NCI-H345 (cell line): Measurements from ENCODE around the gene GASK1B.

Experiments
- DNase-seq: peaks from one replicate; lab custom pipeline; 2025; lab: John Stamatoyannopoulos, UW

GASK1B gene

GRCh38 chr4:158186815-158187214 lies 14.0 kb upstream of the GASK1B start:
- no peak for DNase-seq

GRCh38 chr4:158182736-158183135 lies 9.9 kb upstream of the GASK1B start:
- DNase-seq = no peak

- no peak for DNase-seq
These were observed 9.1 kb upstream of the GASK1B start for GRCh38 chr4:158181906-158182305.

GRCh38 chr4:158179465-158179864 lies 6.6 kb upstream of the GASK1B start:
- no peak for DNase-seq

GRCh38 chr4:158176776-158177175 lies 4.0 kb upstream of the GASK1B start:
- DNase-seq = no peak

GRCh38 chr4:158176108-158176507 lies 3.3 kb upstream of the GASK1B start:
- no peak for DNase-seq

GRCh38 chr4:158170691-158171561 lies 1.9 kb downstream of the GASK1B start:
- no peak for DNase-seq

GRCh38 chr4:158169931-158170690 lies 2.7 kb downstream of the GASK1B start:
- no peak for DNase-seq

GRCh38 chr4:158169506-158169905 lies 3.3 kb downstream of the GASK1B start:
- DNase-seq = no peak

GRCh38 chr4:158168606-158169005 lies 4.2 kb downstream of the GASK1B start:
- DNase-seq = no peak

- no peak for DNase-seq
These were observed 6.1 kb downstream of the GASK1B start for GRCh38 chr4:158166701-158167100.

GRCh38 chr4:158164768-158165213 lies 8.0 kb downstream of the GASK1B start:
- DNase-seq = no peak

GRCh38 chr4:158163941-158164767 lies 8.7 kb downstream of the GASK1B start:
- no peak for DNase-seq

- no peak for DNase-seq
These were observed 10.2 kb downstream of the GASK1B start for GRCh38 chr4:158162631-158163030.

- DNase-seq = no peak
These were observed 11.1 kb downstream of the GASK1B start for GRCh38 chr4:158161551-158162354.

GRCh38 chr4:158159718-158160094 lies 13.1 kb downstream of the GASK1B start:
- no peak for DNase-seq

GRCh38 chr4:158159054-158159717 lies 13.6 kb downstream of the GASK1B start:
- DNase-seq = no peak

GRCh38 chr4:158157412-158157811 lies 15.4 kb downstream of the GASK1B start:
- no peak for DNase-seq

- peak; percentile 2 for DNase-seq
These were observed 17.0 kb downstream of the GASK1B start for GRCh38 chr4:158155656-158156356.

GRCh38 chr4:158147151-158147550 lies 25.7 kb downstream of the GASK1B start:
- DNase-seq = no peak
